Activated naive CD8-positive, alpha-beta T cell treated with anti-CD3 and anti-CD28 coated beads for 36 hours (primary cell): Measurements from ENCODE around the gene RBM20. TPM values are rescaled to one million over a fixed set of nuclear protein-coding genes. Genes with fewer than 3 reads are reported as not detected.
"Not testable (repeated sequence)": the region's sequence is repeated elsewhere in the genome, so short reads cannot be mapped to it uniquely, and the experiment has no call there.

ENCODE experiments used
- DNase-seq: peaks from one replicate; pipeline ENCODE4 v3.0.0; 2021
- H3K27ac Mint-ChIP-seq: one replicate; pipeline ENCODE4 v1.8.0; 2022; ENCODE audit warnings: mild to moderate bottlenecking, moderate library complexity, mixed read lengths
- H3K27me3 Mint-ChIP-seq: one replicate; pipeline ENCODE4 v1.8.0; 2022; ENCODE audit warnings: mild to moderate bottlenecking, mixed read lengths
- H3K36me3 Mint-ChIP-seq: one replicate; pipeline ENCODE4 v1.8.0; 2021; ENCODE audit warnings: mild to moderate bottlenecking, mixed read lengths
- H3K4me1 Mint-ChIP-seq: one replicate; pipeline ENCODE4 v1.8.0; 2021; ENCODE audit warnings: mixed read lengths
- H3K4me3 Mint-ChIP-seq: one replicate; pipeline ENCODE4 v1.8.0; 2022; ENCODE audit warnings: mild to moderate bottlenecking, moderate library complexity, mixed read lengths
- H3K9me3 Mint-ChIP-seq: one replicate; pipeline ENCODE4 v1.8.0; 2022; ENCODE audit warnings: mixed read lengths
- total RNA-seq, 2 experiments: library from RNA; stranded (reverse); gene quantifications; one replicate each; pipeline ENCODE4 v1.2.3, GENCODE V29; 2021

The RBM20 gene
- total RNA-seq, 2 experiments from 2014 or later = 0.42 to 0.45 TPM

DNA sequence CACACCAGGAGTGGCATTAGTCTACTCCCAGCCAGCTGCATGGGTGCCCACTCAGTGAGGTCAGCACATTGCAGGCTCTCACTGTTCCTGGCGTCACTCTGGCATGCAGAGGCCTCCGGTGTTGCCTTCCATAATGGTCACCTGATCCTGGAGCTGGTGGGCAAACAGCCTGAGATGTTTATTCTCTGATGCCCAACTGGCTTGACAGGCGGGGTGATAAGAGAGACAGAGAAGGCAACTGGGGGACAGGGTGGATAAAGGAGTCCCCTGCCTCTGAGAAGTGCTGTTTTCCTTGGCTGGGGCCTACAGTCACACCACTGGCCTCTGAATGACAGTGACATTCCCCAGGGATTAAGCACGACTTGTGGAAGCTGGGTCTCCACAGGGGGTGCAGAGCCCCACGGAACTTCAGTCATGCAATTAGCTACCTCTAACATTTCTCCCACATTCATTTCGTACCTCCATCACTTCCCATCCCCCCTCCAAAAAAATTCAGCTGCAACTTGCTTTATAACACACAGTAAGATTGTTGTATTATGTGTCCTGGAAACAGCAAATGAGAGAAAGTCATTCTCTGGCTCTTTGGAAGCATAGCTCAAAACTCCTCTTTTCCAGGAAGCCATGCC is 7.1 kb upstream of the RBM20 start:
- Mint-ChIP-seq H3K36me3 (no peaks in the 10 kb centered on the region), H3K27ac (no peak overlapping the region), H3K27me3 (peaks cover 49% of the 10 kb centered on the region), H3K4me3 (no peak overlapping the region), H3K9me3 (no peaks in the 10 kb centered on the region), H3K4me1 (peaks cover 14% of the 10 kb centered on the region)
- DNase-seq = no peak

DNA sequence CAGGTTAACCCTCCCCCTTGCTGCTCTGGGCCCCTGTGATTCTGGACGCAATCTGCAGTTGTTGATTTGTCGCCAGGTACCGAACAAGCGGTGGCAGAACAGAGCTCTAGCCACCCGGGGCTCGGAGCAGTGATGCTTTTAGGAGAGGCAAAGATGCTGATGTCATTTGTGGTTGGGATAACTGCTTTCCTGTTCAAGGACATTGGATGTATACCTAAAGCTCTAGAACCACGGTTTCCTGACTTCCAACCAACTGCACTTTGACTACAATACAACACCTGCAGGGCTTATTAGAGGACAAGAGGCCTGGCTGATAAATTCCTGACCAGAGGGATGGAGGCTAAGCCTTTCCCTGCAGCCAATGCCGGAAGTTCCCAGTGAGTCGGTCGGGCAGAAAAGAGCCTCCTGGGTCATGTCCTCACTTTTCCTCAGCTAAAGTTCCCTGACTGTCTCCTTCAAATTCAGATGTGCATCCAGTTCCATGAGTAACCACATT is 6.5 kb upstream of the RBM20 start:
- H3K4me3 Mint-ChIP-seq = no peak overlapping the region
- peaks cover 19% of the 10 kb centered on the region for H3K4me1 Mint-ChIP-seq
- no peak for DNase-seq
- no peaks in the 10 kb centered on the region for H3K9me3 Mint-ChIP-seq
- H3K27ac Mint-ChIP-seq = no peak overlapping the region
- H3K36me3 Mint-ChIP-seq = peaks cover under 1% of the 10 kb centered on the region
- peaks cover 55% of the 10 kb centered on the region for H3K27me3 Mint-ChIP-seq

DNA sequence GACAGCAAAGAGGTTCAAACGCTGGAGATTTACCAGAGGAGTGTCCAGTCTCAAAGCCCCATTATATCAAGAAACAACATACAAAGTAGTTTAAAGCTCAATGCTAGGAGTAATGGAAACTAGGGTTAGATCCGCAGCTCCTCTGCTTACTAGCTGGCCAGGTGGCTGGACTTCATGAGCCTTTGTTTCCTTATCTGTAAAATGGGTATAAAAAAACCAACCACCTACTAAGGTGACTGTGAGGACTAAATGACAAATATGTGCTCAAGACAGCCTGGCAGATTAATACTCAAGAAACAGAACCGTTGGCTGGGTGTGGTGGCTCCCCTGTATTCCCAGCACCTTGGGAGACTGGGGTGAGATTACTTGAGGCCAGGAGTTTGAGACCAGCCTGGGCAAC is 5.8 kb upstream of the RBM20 start:
- Mint-ChIP-seq H3K4me3 (no peak overlapping the region), H3K36me3 (peaks cover 3% of the 10 kb centered on the region), H3K4me1 (peaks cover 26% of the 10 kb centered on the region), H3K9me3 (no peaks in the 10 kb centered on the region), H3K27ac (no peak overlapping the region), H3K27me3 (peaks cover 62% of the 10 kb centered on the region)
- DNase-seq = no peak

DNA sequence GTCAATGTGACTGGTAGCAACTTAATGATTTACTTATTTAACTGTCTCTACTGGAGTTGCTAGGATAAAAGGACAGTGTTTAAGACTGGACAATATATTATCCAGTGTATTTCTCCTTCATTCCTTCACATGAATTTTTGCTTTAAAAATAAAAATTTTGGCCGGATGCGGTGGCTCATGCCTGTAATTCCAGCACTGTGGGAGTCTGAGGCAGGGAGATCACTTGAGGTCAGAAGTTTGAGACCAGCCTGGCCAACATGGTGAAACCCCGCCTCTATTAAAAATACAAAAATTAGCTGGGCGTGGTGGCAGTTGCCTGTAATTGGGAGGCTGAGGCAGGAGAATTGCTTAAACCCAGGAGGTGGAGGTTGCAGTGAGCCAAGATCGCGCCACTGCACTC is 5.1 kb upstream of the RBM20 start:
- not testable (repeated sequence) for DNase-seq, H3K36me3 Mint-ChIP-seq, H3K4me3 Mint-ChIP-seq, H3K9me3 Mint-ChIP-seq, H3K27ac Mint-ChIP-seq
- peaks cover 27% of the 10 kb centered on the region for H3K4me1 Mint-ChIP-seq
- peaks cover 66% of the 10 kb centered on the region for H3K27me3 Mint-ChIP-seq

DNA sequence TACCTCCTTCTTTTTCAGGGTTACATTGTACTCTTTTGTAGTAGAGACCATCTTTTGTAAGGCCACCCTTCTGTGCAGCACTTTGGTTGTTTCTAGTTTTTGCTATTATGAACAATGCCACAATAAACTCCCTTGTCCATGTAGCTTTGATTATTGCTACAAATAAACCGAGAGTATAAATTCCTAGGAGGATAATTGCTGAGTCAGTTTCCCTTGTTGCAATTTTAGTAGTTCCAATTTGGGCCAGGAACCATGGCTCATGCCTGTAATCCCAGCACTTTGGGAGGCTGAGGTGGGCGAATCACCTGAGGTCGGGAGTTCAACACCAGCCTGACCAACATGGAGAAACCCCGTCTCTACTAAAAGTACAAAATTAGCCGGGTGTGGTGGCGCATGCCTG is 4.3 kb upstream of the RBM20 start:
- Mint-ChIP-seq H3K4me1 (peaks cover 28% of the 10 kb centered on the region), H3K27me3 (peaks cover 68% of the 10 kb centered on the region)
- not testable (repeated sequence) for H3K9me3 Mint-ChIP-seq, DNase-seq, H3K27ac Mint-ChIP-seq, H3K36me3 Mint-ChIP-seq, H3K4me3 Mint-ChIP-seq

DNA sequence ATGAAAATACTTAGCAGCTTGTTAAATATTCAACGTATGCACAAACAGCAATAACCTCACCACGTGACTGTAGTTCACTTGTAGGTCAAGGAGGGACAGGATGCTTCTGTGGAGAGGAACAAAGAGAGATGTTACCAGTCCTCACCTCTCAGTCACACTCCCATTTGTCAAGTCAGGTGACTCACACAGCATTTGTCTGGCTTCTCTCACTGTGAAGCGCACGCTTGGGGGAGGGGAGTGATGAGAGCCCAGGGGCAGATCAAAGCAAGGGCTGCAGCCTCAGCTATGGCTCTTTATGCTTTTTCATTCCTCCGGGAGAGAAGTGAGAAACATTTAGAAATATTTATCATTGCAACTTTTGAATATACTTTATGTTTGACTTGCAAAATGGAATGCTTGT is 2.9 kb upstream of the RBM20 start:
- Mint-ChIP-seq H3K4me1 (peaks cover 29% of the 10 kb centered on the region), H3K4me3 (no peak overlapping the region), H3K27ac (no peak overlapping the region)

DNA sequence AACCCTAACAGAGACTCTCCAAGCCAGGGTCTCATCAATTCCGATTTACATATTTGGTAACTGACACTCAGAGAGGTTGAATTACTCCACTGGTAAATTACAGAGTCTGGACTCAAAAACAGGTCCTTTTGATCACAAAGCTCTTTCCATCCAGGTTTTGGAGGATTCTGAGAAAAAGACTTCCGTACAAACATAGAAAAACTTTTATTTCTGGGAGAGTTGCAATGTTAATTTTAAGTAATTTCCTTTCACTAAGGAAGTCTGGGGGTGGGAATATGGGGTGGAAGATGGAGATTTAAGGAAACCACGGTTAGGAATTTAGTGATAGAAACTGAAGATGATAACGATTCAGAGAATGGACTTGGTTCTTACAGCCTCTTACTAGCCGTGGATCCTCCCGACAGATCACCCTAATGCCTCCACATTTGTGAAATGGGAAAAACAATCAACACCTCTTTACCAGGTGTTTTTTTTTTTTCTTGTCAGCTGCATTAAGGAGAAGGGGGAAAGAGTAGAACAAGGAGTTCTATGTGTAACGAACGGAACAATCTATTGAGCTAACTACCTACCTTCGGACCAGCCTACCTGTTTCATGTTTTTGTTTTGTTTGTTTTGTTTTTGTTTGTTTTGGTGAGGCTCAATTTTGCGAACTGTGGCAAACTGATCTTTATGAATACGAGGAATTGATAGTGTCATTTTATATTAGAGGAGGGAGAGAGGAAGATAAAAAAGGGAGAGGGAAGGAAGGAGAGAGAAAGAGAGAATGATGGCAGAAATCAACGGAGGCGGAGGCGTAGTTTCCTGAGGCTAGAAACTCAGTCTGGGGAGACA is 1.7 kb upstream of the RBM20 start:
- no peak overlapping the region for H3K27ac Mint-ChIP-seq
- H3K4me3 Mint-ChIP-seq = peak overlapping the region; percentile 62
- H3K27me3 Mint-ChIP-seq = peaks cover 78% of the 10 kb centered on the region
- peaks cover 3% of the 10 kb centered on the region for H3K36me3 Mint-ChIP-seq
- DNase-seq = no peak
- H3K4me1 Mint-ChIP-seq = peaks cover 29% of the 10 kb centered on the region
- H3K9me3 Mint-ChIP-seq = no peaks in the 10 kb centered on the region

More for the DNA sequence above, 2.9 kb upstream of the RBM20 start:
- peak; percentile 56 for DNase-seq
- Mint-ChIP-seq H3K27me3 (peaks cover 74% of the 10 kb centered on the region), H3K36me3 (peaks cover 3% of the 10 kb centered on the region), H3K9me3 (no peaks in the 10 kb centered on the region)

DNA sequence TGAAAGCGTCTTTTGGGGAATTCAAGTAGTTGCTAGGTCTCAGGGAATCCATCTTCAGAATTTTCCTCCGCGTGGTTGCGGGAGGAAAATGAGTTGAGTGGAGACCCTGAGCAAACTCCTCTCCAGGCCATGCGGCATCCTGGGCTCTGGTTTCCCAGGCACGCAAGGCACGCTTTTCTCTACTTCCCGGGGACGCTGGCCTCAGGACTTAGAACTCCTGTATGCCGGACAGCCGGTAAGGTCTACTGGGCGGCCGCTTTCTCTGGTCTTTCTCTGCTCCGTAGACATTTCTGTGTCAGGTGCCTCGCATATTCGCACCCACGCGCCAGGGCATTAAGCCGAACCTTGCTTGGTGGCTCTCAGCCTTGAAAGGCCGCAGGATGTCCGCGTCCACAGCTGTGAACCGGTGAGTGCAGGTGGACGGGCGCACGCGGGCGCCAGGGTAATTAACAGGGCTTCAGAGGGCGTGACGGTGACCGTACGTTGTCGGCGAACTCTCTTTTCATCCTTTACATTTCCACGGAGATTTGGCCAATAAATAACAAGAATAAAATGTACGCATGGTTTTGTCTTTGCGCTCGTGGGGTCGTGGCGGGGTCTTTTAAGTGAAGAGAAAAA is 992 bp upstream of the RBM20 start:
- H3K4me3 Mint-ChIP-seq = peak overlapping the region; percentile 75
- H3K9me3 Mint-ChIP-seq = no peaks in the 10 kb centered on the region
- no peak for DNase-seq
- H3K27me3 Mint-ChIP-seq = peaks cover 78% of the 10 kb centered on the region
- peaks cover 29% of the 10 kb centered on the region for H3K4me1 Mint-ChIP-seq
- peaks cover 3% of the 10 kb centered on the region for H3K36me3 Mint-ChIP-seq
- no peak overlapping the region for H3K27ac Mint-ChIP-seq

DNA sequence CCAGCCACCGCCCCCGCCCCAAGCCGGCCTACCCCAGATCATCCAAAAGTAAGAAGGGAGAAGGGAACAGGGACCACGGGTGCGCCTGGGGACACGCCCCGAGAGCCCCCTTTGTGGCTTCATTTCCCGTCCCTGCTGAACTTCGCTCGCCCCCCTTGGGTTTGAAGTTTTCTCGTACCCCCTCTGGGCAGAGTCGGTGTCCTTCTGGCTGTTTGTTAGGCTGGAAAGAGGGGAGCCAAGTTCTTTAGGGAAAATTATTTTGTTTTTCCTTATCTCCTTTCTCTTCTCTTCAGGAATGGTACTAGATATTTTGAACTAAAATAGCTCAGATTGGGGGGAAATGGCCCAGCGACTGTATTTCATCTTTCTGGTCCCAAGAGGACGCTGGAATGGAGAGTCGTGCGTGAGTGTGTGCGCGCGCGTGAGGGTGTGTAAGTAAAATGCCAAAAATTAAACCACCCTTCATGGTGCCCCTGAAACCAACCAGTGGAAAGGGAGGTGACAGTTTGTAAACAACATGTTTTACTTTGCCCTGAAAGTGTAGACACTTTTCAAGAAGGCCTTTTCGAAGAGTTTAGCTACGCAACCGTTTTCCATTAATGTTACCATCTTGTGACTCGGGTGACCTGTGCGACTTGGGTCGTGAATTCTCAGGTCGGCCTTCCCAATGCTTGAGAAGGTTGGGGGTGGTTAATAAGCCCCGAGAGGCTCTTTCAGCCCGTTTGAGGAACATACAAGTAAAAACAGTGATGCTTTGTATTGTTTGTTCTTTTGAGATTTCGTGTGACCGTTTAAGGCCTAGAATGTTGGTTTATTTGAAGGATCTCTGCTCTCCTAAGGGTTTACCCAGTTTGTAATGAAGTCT is 694 bp downstream of the RBM20 start:
- peaks cover 33% of the 10 kb centered on the region for H3K4me1 Mint-ChIP-seq
- H3K36me3 Mint-ChIP-seq = peaks cover 3% of the 10 kb centered on the region
- H3K9me3 Mint-ChIP-seq = no peaks in the 10 kb centered on the region
- no peak for DNase-seq
- no peak overlapping the region for H3K27ac Mint-ChIP-seq
- H3K27me3 Mint-ChIP-seq = peaks cover 81% of the 10 kb centered on the region
- H3K4me3 Mint-ChIP-seq = peak overlapping the region; percentile 62

DNA sequence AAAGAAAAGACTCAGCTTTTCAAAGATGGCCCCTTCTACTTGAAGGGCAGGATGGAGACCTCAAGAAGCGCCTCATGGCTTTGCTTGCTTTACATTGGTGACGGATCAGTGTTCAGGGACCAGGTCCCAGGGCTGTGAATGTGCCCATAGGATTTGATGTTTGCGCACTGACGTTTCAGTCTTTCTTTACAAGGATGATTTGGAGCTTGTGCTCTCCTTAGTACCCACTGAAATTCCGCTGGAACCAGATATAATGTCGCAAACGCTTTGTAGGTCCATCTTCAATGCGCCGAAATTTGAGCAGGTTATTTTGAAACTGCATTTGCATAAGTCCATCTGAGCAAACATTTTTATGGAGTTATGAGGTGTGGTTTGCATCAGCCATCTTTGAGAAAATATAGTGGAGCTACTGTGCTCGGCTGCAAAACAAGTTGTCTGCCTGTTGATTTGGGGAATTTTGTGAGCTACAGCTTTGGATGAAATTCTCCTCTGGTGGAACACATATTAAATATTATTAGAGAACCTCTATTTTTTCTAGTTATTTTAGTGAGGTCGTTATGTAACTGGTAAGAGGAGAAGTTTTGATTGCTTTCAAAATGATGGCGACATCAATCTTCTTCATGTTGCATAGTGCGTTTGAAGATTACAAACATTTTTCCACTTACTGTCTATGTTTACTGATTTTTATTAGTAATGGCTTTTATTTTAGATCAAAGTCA is 2.4 kb downstream of the RBM20 start:
- no peak for DNase-seq
- Mint-ChIP-seq H3K4me1 (peaks cover 39% of the 10 kb centered on the region), H3K4me3 (no peak overlapping the region), H3K36me3 (peaks cover 3% of the 10 kb centered on the region), H3K27ac (no peak overlapping the region), H3K27me3 (peaks cover 82% of the 10 kb centered on the region), H3K9me3 (no peaks in the 10 kb centered on the region)

DNA sequence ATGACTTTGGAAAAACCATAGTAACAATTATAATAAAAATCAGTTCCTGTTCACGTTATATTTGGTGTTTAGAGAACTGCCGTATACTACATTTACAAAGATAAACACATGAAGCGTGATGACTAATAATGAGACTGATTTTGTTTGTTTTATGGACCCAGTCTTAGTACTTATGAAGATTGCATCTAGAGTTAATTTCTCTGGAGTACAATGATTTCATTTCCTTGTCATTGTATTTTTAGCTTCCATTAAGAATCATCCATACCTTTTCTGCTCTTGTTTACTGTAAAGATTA is 2.9 kb downstream of the RBM20 start:
- Mint-ChIP-seq H3K27ac (no peak overlapping the region), H3K36me3 (peaks cover 3% of the 10 kb centered on the region), H3K27me3 (peaks cover 77% of the 10 kb centered on the region), H3K4me3 (no peak overlapping the region), H3K4me1 (peaks cover 39% of the 10 kb centered on the region), H3K9me3 (no peaks in the 10 kb centered on the region)
- no peak for DNase-seq

DNA sequence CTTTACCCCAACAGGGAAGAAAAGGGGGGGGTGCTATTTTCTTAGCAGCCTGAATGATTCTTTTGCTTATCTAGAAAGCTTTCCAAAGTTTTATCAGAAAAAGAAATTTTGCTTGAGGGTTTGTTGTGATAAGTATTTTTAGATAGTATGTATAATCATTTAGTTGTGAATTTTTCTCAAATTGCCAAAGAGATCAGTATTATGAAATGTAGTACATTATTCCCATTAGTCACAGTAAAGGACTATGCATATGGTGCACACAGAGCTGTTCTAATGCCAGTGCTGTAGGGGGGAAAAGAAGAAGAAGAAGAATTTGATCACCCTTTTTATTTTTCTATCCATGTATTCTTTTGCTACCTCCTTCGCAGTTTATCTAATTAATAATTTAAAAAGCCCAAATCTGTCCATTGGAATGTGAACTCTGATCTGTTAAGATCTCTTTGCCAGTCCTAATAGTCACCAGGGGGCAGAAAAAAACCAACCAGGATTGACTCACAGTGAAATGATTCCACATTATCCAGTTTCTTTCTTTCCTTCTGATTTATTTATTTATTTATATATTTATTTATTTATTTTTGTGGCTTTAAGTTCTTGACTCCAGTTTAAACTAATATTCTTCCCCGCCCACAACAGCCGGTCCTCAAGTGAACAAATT is 4.7 kb downstream of the RBM20 start:
- Mint-ChIP-seq H3K4me3 (no peak overlapping the region), H3K9me3 (no peaks in the 10 kb centered on the region), H3K27me3 (peaks cover 72% of the 10 kb centered on the region), H3K4me1 (peaks cover 35% of the 10 kb centered on the region), H3K36me3 (no peaks in the 10 kb centered on the region), H3K27ac (no peak overlapping the region)
- DNase-seq = no peak

DNA sequence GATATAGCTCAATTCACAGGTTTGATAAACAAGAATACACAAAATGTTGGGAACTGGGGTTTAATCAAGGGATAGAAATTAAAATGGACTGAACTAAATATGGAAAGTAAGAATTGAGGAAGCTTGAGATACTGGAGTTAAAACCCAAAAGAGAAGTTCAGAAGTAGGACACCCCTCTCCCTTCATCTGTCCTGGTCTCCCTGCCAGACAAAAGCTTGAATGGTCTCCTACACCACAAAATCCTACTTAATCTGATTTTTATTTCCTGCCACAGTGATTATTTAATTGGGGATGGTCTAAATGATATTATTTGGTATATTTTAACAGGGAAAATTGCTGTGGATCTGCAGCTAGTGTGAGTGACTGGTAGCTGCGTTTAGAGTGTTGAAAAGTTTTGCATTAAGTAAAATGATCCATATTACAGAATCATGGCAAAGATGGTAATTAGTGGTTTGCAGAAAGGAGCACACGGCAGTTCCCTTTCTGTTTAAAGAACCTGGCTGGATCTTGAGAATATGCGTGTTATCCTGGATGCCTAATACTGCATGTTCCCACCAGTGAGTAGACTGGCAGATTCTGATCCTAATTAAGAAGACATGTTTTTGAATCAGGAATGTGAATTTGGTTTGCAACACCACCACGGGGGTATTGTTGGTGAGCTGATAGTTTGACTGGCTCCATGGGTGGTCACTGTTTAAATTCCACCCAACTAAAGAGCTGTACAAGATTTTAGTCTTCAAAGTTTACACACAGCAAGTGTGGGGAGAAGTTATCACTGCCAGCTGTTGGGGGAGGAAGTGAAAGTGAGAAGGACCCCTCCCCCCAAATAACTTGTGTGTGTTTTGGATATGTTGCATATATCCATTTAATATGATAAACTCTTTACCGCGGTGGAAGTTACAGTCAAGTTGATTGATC is 5.5 kb downstream of the RBM20 start:
- Mint-ChIP-seq H3K9me3 (no peaks in the 10 kb centered on the region), H3K4me1 (peaks cover 35% of the 10 kb centered on the region), H3K27me3 (peaks cover 73% of the 10 kb centered on the region), H3K27ac (no peak overlapping the region), H3K4me3 (no peak overlapping the region), H3K36me3 (no peaks in the 10 kb centered on the region)
- no peak for DNase-seq
